HEK293 (cell line): Measurements from ENCODE around the gene ANO2.

Experiments
- CTCF ChIP-seq: fragments of 450-650 bp; formaldehyde crosslinking; IDR thresholded peaks from 2 replicates; pipeline ENCODE4 v1.5.1; 2016; ENCODE audit warnings: missing biosample characterization, missing genetic modification characterization
- REST ChIP-seq: fragments of 450-650 bp; formaldehyde crosslinking; IDR thresholded peaks from 2 replicates; pipeline ENCODE4 v1.5.1; 2016; ENCODE audit warnings: missing biosample characterization, missing genetic modification characterization
- YY1 ChIP-seq: fragments of 450-650 bp; formaldehyde crosslinking; IDR thresholded peaks from 2 replicates; pipeline ENCODE4 v1.5.1; 2018; ENCODE audit warnings: missing biosample characterization, missing genetic modification characterization
- ZBTB10 ChIP-seq: fragments of 450-650 bp; formaldehyde crosslinking; IDR thresholded peaks from 2 replicates; pipeline ENCODE4 v1.5.1; 2016; ENCODE audit warnings: missing biosample characterization, missing genetic modification characterization
- ZFP3 ChIP-seq: fragments of 450-650 bp; formaldehyde crosslinking; IDR thresholded peaks from 2 replicates; pipeline ENCODE4 v1.5.1; 2016; ENCODE audit warnings: low read depth, missing biosample characterization, missing genetic modification characterization
- ZNF394 ChIP-seq: fragments of 450-650 bp; formaldehyde crosslinking; IDR thresholded peaks from 2 replicates; pipeline ENCODE4 v1.5.1; 2016; ENCODE audit warnings: missing biosample characterization, missing genetic modification characterization, mild to moderate bottlenecking, moderate library complexity, borderline replicate concordance
- ZNF423 ChIP-seq: fragments of 450-650 bp; formaldehyde crosslinking; IDR thresholded peaks from 2 replicates; pipeline ENCODE4 v1.5.1; 2016; ENCODE audit warnings: missing biosample characterization, missing genetic modification characterization
- ZNF670 ChIP-seq: fragments of 450-650 bp; formaldehyde crosslinking; IDR thresholded peaks from 2 replicates; pipeline ENCODE4 v1.5.1; 2016; ENCODE audit warnings: missing biosample characterization, missing genetic modification characterization, low read depth
- ZNF707 ChIP-seq: fragments of 450-650 bp; formaldehyde crosslinking; IDR thresholded peaks from 2 replicates; pipeline ENCODE4 v1.5.1; 2016; ENCODE audit warnings: missing biosample characterization, missing genetic modification characterization

- TF ChIP-seq CTCF (no peak), ZBTB10 (tag by site-specific recombination) (no peak), ZNF670 (tag by site-specific recombination) (no peak), ZNF707 (tag by site-specific recombination) (no peak), ZNF423 (tag by site-specific recombination) (no peak), REST (tag by site-specific recombination) (no peak), YY1 (tag by site-specific recombination) (no peak), ZNF394 (tag by site-specific recombination) (no peak), ZFP3 (tag by site-specific recombination) (no peak)
Observed at GRCh38 chr12:5592310-5592709, 352.7 kb downstream of the ANO2 start.
